NT2/D1 (cell line): ENCODE measurements around the gene PML.

ENCODE experiments used
- SUZ12 ChIP-seq: IDR thresholded peaks from 2 replicates; pipeline ENCODE4 v1.6.1; 2011; ENCODE audit not compliant: insufficient read length, insufficient read depth; ENCODE audit errors: extremely low read depth
- YY1 ChIP-seq: IDR thresholded peaks from 2 replicates; pipeline ENCODE4 v1.6.1; 2011; ENCODE audit not compliant: insufficient read length, insufficient read depth
- ZNF274 ChIP-seq: IDR thresholded peaks from 2 replicates; pipeline ENCODE4 v1.6.1; 2011; ENCODE audit warnings: mild to moderate bottlenecking, low read depth, low read length

- TF ChIP-seq ZNF274: no peak
- no peak for TF ChIP-seq SUZ12
- no peak for TF ChIP-seq YY1
Measured at GRCh38 chr15:74046275-74046674, 51.8 kb downstream of the PML start.
